Fibroblast of peridontal ligament (primary cell): Measurements from ENCODE around the gene WDFY2.
A peak's percentile ranks its signal among the peaks of the same experiment; 100 is the strongest.

Experiments
- DNase-seq: peaks from one replicate; pipeline ENCODE4 v3.0.0-alpha.2; 2010; ENCODE audit errors: extremely low read depth

The WDFY2 gene

DNA sequence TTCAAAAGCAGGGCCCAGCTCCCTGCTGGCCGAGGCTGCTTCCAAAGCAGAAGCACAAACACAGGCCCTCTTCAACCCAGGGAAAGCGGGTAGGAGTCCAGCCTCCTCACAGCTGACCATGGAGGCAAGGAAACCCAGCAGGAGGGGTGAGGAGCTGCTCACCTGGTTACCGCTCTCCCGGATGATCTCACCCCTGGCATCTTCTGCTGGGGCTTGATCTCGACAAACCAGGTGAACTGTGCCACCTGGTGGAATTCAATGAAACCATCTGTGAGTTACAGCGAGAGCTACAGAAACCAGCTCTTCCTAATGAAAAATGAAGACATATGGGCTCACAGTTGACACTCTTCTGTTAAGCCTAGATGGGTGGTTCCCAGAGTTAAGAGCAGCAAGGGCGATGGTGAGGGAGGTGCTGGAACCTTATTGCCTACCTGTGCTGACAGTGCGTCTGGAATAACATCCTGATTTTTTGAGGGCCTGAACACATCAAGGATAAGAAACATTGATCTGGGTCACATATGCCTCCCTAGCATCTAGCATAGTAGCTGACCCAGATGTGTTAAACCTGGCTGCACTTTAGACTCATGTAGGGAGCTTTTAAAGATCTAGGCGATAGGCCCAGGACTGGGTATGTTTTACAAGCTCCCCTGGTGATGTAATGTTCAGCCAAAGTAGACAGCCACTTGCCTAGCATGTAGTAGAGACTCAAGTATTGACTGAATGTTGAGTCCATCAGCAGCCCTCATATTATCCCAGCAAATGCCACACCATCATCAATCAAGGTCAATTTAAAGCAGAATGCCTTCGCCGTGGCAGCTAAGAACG, 213.6 kb downstream of the WDFY2 start:
- peak; percentile 54 for DNase-seq

DNA sequence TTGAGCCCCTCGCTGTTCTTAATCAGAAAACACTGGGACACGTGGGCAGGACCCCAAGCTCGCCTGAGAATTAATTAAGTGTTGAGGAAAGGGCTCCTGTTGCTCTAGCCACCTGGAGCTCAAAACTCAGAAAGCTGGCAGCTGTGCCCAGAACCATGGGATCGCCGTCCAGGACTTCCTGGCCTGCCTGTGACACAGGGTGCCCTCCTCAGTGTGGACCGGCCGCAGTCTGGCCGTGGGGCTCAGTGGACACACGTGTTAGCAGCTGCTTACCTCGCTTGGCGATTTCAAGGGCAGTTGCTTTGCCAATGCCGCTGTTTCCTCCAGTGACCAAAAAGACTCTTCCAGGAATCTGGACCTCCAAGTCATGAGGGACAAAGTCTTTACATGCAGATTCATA, 215.0 kb downstream of the WDFY2 start:
- DNase-seq: no peak

- DNase-seq: no peak
Observed at GRCh38 chr13:51800486-51800885, 216.2 kb downstream of the WDFY2 start.

- DNase-seq: no peak
Observed at GRCh38 chr13:51801631-51802099, 217.4 kb downstream of the WDFY2 start.

DNA sequence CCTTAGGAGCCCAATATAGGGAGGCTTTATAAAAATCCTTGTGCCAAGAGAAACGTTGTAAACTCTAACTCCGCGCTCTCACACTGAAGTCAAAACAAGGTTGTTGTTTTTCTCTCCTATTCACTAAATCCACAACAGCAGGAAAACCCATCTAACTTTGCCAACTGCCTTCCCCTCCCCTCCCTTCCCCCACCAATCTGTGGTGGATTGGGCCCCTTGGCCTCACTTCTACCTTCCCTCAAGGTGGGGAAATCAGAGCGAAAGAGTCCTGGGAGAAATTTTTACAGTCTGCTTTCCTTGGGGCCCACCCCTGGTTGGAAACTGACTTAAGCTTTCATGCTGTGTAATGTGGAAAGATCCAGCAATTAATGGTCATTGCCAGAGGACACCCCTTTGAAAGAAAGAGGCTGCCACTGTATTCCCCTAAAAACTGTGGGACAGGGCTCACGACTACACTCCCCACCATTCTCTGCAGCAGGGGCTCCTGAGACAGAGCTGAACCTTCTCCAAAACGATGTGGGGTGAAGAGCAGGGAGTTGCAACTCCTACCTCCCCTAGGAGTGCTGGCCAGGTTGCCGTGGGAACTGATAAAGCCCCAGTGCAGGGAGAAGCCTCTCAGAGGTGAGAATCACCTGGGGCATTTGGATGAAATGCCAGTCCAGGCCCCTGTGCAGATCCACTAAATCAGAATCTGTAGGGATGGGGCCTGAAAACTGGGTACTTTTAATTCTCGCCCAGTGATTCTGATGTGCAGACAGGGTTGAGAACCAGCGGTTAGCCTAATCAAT, 218.6 kb downstream of the WDFY2 start:
- no peak for DNase-seq

DNA sequence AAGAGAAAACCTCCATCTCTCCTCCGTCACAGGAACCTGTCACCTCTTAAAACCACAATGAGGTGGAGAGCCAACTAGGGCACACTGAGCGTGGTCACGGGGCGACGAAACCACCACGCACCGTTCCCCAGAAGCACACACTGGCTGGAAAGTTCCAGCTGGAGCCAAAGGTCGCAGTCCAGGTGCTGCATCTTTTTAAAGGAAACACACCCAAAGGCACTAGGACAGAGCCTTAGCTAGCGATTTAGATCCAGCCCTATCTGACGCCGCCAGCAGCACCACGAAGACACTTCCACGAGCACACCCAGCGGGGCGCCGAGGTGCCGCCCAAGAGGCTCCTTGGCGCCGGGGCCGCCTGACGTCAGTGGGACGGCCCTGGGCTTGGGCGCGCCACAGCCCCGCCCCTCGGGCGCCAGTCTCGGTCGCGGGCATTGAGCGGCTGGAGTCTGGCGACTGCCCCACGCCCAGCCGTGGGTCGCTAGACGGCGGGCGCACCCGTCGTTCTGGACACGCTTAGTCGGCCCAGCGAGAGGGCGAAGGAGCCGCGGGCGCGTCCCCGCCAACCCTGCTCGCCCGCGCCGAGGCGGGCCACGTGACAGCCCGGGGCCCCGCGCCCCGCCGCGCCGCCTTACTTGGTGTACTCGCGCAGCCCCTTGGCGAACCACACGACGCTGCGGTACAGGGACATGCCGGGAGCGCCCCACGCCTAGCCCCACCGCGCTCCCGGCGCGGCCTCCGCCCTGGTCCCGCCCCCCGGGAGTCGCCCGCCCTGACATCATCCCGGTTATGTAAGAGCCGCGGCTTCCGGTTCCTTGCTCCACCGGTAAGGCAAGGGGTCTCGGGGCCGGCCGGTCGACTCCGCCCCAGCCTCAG, 219.4 kb downstream of the WDFY2 start, which contains the start of gene DHRS12:
DHRS12 (minus strand) TSS at position 742 of the 873 bp plus-strand sequence. CDS start 4,504 bp downstream, outside the sequence.
- peak; percentile 64 for DNase-seq

- DNase-seq: no peak
Observed at GRCh38 chr13:51804295-51805172, 220.3 kb downstream of the WDFY2 start.

DNA sequence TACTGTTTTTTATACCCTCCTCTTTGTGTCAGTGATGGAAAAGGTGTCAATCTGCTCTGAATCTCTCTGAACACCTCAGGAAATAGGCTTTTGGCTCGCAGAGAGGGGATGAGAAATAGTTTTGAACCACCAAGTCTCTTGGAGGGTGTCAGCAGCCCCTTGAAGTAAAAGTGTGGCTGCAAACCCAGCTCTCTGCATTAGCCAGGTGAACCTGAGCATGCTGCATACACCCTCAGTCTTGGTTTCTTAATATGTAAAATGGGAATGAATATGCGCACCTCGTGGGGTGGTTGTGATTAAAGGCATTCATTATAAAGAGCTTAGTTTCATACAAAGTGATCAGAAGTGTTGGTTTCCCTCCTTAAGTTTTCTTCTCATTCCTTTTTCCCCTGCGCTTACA, 221.1 kb downstream of the WDFY2 start:
- DNase-seq: no peak

DNA sequence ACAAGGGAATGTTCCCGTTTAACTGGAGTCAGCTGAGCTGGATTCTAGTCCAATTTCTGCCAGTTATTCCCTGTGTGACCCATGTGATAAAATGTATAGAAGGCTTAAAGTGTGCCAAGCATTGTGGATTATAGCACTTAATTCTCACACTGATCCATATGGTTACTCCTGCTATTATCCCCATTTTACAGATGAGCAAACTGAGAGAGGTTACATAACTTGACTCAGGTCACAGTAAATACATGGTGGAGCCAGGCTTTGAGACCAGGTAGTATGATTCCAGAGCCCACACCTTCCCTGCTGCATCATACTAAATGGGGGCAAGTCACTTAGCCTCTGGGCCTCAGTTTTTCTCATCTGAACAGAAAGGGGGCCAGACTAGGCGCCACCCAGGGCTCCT, 221.7 kb downstream of the WDFY2 start:
- DNase-seq: no peak

- DNase-seq: peak; percentile 33
Observed at GRCh38 chr13:51806566-51806965, 222.3 kb downstream of the WDFY2 start.

DNA sequence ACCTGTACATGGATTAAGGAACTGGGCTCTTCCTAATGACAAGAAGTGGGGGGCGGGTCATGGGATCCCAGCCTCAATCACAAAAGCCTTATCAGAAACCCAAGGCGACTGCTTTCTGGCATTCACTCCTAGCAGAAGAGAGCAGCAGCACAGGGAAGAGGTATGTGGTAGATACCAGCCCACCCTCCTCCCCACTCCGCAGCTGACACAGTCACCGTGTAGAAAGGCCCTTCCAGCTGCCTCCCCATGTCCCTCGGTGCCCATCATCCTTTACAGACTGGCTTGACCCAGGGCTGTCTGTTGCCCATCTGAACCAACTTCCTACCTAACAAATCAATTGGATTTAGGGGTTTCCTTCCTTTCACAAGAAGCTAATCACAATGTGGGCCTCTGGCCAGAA, 222.8 kb downstream of the WDFY2 start:
- DNase-seq: no peak

GRCh38 chr13:51808811-51809210, 224.5 kb downstream of the WDFY2 start:
- DNase-seq: no peak

- DNase-seq: no peak
Observed at GRCh38 chr13:51811046-51811445, 226.8 kb downstream of the WDFY2 start.

DNA sequence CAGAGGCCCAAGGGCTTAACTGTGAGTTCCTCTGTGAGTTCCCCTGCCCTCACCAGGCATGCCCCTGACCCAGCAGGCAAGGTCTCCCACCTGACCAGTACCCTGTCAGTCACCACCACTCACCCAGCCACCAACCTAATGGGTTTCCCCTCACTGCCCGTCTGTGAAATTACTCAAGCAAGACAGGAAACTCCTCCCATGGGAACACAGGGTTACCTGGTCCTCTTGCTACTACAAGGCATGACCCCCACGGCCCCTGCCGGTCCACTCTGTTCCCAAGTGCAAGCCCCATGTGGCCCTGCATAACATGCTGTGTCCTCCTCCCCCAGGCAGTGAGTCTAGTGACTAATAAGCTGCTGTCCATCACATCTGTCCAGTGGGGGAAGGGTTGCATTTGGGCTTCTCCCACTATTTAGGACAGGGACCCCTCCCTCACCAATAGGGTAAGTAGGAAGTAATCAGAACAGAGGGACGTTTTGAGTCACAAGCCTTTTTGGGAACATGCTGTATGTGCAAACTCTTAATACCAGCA, 227.7 kb downstream of the WDFY2 start:
- DNase-seq: no peak

DNA sequence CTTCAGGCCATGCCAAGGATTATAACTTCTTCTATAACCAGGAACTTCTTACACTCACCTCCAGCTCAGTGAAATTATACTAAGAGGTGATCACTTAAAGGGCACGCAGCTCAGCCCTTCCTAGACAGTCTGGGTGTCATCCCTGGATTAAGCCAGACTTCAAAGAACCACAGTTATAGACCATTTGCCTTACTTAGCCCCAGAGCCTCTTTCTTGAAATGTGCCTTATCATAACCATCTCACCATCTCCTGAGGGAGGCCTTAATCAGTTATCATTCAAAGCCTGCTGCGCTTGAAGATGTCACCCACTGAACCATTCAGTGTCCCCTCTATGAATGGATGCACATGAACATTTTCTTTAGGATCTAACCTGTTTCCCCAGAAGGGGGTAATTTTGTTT, 229.8 kb downstream of the WDFY2 start:
- no peak for DNase-seq

- DNase-seq: peak; percentile 54
Observed at GRCh38 chr13:51814825-51815650, 230.8 kb downstream of the WDFY2 start.

- no peak for DNase-seq
Observed at GRCh38 chr13:51815848-51816247, 231.6 kb downstream of the WDFY2 start.

DNA sequence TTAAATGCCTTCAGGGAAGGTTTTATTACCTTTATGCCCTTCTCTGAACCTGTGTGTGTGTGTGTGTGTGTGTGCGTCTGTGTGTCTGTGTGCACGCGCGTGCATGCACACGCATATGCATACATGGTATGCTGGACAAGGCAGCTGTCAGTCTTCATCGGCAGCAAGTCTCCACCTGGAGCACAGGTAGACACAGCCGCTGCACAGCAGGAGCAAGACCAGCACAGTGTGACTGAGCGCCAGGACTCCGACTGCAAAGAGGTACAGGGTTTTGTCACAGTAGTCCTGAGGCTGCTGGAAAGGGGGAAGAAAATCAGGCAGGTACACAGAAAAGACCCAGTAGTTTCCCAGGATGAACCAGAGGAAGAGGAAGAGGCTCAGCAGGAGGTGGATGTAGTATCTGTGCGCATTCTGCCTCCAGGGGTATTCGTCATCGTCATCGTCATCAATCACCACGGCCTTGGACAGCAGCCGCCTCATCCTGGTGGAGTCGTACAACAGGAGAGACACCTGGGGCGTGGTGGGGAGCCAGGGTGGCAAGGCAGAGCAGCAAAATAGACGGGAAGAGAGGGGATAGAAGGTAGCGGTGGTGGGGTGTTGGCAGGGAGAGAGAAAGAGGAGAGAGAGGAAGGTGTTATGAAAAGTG, 232.5 kb downstream of the WDFY2 start:
- no peak for DNase-seq
